Kidney (tissue), 14 donors: Measurements from ENCODE around the gene ESPN. TPM values are rescaled to one million over a fixed set of nuclear protein-coding genes. Genes with fewer than 3 reads are reported as not detected.

Experiments
- DNase-seq, 5 donors: peaks; one replicate each; pipeline ENCODE4 v3.0.0-alpha.2; 2013 to 2020
- FAIRE-seq: peaks from 2 replicates; lab custom pipeline; 2012; peaks lifted over from hg19 to GRCh38; lab: Jason Lieb, UNC
- H3K27ac ChIP-seq, 2 donors: one replicate each; pipeline ENCODE4 v1.7.0; 2013; ENCODE audit warnings: low read depth in 2 of 2, low read length in 2 of 2, inconsistent platforms in 1 of 2
- H3K27me3 ChIP-seq: one replicate; pipeline ENCODE4 v1.7.1; 2013; ENCODE audit warnings: low read length, inconsistent platforms; ENCODE audit not compliant: control insufficient read depth, insufficient read depth
- H3K36me3 ChIP-seq, 3 donors: one replicate each; pipeline versions ENCODE4 v1.7.0 to v1.7.1; 2013; ENCODE audit warnings: low read length in 3 of 3, control low read depth in 1 of 3, inconsistent platforms in 1 of 3; ENCODE audit not compliant: insufficient read depth in 3 of 3, control insufficient read depth in 2 of 3
- H3K4me1 ChIP-seq, 3 donors: one replicate each; pipeline versions ENCODE4 v1.7.0 to v1.7.1; 2013; ENCODE audit warnings: low read length in 3 of 3, inconsistent platforms in 1 of 3, low read depth in 1 of 3; ENCODE audit not compliant: control insufficient read depth in 2 of 3, insufficient read depth in 2 of 3
- H3K4me3 ChIP-seq, 3 donors: one replicate each; pipeline versions ENCODE4 v1.7.0 to v1.8.1; 2013; ENCODE audit warnings: low read length in 3 of 3, control low read depth in 1 of 3, inconsistent platforms in 1 of 3
- H3K9ac ChIP-seq, 3 donors: one replicate each; pipeline versions ENCODE4 v1.7.0 to v1.7.1; 2013; ENCODE audit warnings: low read length in 3 of 3, control low read depth in 1 of 3, inconsistent platforms in 1 of 3
- H3K9me3 ChIP-seq, 3 donors: one replicate each; pipeline versions ENCODE4 v1.7.0 to v1.7.1; 2013; ENCODE audit warnings: low read length in 3 of 3, control low read depth in 1 of 3, inconsistent platforms in 1 of 3; ENCODE audit not compliant: control insufficient read depth in 2 of 3, insufficient read depth in 1 of 3
- intact Hi-C: fragments of 100-400 bp; cut with DNase I; formaldehyde crosslinking; loops from one replicate; pipeline ENCODE4 v1.11.1; 2022
- polyA plus RNA-seq: library from polyadenylated mRNA; stranded (reverse); fragments of 350-450 nt; fragmentation: Illumina TruSeq; extraction: RNeasy Lipid Tissue Mini Kit (QIAGEN cat#74804); gene quantifications from one replicate; pipeline ENCODE4 v1.2.3, GENCODE V29; 2014; ENCODE audit warnings: low read depth, low replicate concordance; ENCODE audit not compliant: insufficient read depth
- total RNA-seq: library from RNA; stranded (reverse); fragmentation: NEBNext Ultra II Directional; extraction: Animal tissue kit (Norgen Biotek cat#: 25700); gene quantifications from one replicate; pipeline ENCODE4 v1.2.1, GENCODE V29; 2021
- TF ChIP-seq, protein P1 (sequence below): IDR thresholded peaks from 3 replicates; pipeline ENCODE4 v1.5.1; 2012; ENCODE audit warnings: mild to moderate bottlenecking, moderate library complexity, borderline replicate concordance; ENCODE audit not compliant: insufficient read depth; ENCODE audit errors: extremely low read depth
- donor health status: control.
- donor health status: control.
- donor health status: control.
- donor health status: control.
- donor health status: control.
- donor health status: DM: yes; HTN: yes; CAD: no.
- donor health status: Normal renal cell carcinoma (clear cell type).

ESPN gene
- total and polyA plus RNA-seq, 2 donors from 2014 or later: 14.2 to 112 TPM

DNA sequence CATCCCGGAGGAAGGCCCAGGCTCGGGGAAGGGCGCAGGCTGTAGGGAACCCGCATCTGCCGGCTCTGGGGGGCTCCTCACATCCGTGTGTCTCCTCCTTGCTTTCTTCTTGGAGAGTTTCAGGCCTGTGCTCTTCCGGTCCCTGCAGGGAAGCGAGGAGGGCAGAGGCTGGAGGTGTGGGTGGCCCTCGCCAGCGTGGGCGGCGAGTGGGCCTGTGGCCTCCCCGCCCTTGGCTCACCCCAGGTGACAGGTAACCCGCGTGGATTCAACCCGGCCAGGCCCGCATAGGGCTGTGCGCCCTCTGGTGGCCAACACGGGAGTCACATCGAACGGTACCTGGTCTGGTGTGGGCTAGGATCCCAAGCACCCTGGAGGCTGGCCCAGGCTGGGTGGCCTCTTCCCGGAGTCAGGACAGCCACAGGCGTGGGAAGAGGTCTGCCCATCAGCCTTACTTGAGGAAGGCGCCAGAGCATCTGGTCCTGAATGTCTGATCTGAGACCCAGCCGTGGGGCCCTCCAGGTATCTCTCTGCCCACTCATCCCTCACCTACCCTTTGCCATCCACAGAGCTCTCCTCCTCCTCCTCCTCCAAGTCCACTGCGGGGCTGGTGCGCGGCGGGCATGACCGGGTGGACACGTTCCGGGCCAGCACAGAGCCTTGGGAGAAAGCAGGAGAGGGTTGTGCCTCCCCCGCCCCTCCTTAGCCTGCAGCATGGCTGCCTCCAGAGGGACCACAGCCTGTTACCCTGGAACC lies 51.0 kb downstream of the ESPN start:
- intact Hi-C loops: no loop called here
- Histone ChIP-seq H3K27me3 (no peaks in the 10 kb centered on the region), H3K9ac (no peak overlapping the region), H3K27ac (no peak overlapping the region), H3K36me3 (no peaks in the 10 kb centered on the region), H3K4me1 (no peaks in the 10 kb centered on the region), H3K4me3 (no peak overlapping the region), H3K9me3 (no peaks in the 10 kb centered on the region)
- TF ChIP-seq, protein P1, sequence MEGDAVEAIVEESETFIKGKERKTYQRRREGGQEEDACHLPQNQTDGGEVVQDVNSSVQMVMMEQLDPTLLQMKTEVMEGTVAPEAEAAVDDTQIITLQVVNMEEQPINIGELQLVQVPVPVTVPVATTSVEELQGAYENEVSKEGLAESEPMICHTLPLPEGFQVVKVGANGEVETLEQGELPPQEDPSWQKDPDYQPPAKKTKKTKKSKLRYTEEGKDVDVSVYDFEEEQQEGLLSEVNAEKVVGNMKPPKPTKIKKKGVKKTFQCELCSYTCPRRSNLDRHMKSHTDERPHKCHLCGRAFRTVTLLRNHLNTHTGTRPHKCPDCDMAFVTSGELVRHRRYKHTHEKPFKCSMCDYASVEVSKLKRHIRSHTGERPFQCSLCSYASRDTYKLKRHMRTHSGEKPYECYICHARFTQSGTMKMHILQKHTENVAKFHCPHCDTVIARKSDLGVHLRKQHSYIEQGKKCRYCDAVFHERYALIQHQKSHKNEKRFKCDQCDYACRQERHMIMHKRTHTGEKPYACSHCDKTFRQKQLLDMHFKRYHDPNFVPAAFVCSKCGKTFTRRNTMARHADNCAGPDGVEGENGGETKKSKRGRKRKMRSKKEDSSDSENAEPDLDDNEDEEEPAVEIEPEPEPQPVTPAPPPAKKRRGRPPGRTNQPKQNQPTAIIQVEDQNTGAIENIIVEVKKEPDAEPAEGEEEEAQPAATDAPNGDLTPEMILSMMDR: peak; percentile 87
- peak in 3 of 5 donors; percentile 59 to 86 (median 65) for DNase-seq
- no peak for FAIRE-seq

DNA sequence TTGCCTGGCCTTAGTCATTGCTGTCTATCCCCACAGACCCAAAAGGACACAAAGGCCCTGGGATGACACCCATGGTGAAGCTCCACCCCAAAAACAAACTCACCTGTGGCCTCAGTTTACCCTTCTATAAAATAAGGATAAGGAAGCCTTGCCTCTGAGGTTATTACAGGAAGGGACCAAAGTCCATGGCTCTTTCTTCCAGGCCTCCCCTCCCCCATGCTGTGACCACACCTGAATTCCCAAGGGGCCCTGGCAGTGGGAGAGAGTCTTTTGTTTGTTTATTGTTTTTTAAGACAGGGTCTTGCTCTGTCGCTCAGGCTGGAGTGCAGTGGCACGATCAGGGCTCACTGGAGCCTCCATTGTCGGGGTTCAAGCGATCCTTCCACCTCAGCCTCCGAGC lies 51.9 kb downstream of the ESPN start:
- Histone ChIP-seq H3K4me1 (no peaks in the 10 kb centered on the region), H3K9me3 (no peaks in the 10 kb centered on the region), H3K27ac (no peak overlapping the region), H3K36me3 (no peaks in the 10 kb centered on the region), H3K27me3 (no peaks in the 10 kb centered on the region), H3K4me3 (no peak overlapping the region), H3K9ac (no peak overlapping the region)
- intact Hi-C loops: no loop called here
- TF ChIP-seq, protein P1: no peak
- no peak for FAIRE-seq
- DNase-seq: peak in 1 of 5 donors; percentile 51

DNA sequence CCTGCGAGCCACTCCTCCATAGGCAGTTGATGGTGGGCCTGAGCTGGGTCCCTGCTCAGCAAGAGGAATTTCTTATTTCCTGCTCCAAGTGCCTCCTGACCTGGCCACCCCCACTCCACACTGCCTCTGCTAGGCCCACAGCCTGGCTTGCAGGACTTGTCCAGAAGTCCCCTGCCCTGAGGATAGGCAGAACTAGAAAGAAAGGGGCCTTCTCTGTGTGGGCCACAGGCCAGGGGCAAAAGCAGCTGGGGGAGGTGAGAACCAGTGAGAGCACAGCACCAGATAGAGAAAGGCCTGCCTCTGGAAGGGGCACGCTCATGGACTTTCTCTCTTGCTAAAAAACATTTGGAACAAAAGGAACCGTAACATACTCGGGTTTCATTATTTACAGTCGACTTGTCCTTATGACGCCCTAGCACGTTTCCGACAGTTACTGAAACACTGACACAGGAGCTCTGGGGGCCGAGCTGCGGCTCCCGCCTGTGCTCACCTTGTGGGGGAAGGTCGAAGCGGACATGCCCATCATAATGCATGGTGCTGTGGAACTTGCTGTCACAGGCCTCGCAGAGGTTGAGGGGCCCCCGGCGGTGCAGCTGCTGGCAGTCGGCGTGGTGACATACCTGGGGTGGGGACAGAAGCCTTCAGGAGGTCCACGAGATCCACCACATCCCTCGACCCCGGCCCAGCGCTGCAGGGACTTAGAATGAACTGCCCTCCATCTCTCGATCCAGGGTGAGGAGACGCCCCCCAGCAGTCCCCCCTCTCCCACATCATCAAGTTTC lies 52.7 kb downstream of the ESPN start:
- TF ChIP-seq, protein P1: no peak
- Histone ChIP-seq H3K9ac (no peak overlapping the region), H3K9me3 (no peaks in the 10 kb centered on the region), H3K27me3 (no peaks in the 10 kb centered on the region), H3K27ac (no peak overlapping the region), H3K36me3 (no peaks in the 10 kb centered on the region), H3K4me3 (no peak overlapping the region), H3K4me1 (no peaks in the 10 kb centered on the region)
- FAIRE-seq: no peak
- intact Hi-C loops: no loop called here
- peak in 4 of 5 donors; percentile 47 to 65 (median 58) for DNase-seq
